Measurements from ENCODE around the gene UNC5A.

The UNC5A gene

DNA sequence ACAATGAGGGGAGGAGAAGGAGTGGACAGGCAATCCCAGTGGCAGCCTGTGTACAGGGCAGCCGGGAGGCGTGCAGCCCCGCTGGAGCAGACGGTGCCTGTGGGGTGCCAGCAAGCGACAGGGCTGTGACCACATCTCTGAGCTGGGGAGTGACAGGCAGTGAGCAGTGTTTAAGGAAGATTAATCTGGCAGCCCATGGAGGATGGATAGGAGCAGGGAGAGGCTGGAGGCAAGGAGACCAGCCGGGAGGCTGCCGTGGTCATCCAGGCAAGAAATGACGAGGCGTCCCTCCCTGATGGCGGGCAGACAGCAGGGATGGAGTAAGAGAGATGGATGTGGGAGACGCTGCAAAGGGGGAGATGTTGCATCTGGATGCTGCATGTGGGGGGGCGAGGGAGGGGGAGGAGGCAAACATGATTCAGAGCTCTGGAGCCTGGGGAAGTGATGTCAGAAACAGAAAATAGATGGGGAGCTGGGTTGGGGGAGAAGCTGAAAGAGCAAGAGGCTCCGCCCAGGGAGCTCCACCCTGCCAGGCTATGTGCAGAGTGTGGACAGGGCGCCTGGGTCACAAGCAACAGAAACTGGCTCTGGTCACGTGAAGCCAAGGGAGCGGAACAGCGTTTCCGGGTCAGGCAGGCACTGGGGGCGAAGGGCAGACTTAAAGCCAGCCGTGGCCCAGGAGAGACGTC, 12.6 kb downstream of the UNC5A start:
- TF ChIP-seq, protein P1, sequence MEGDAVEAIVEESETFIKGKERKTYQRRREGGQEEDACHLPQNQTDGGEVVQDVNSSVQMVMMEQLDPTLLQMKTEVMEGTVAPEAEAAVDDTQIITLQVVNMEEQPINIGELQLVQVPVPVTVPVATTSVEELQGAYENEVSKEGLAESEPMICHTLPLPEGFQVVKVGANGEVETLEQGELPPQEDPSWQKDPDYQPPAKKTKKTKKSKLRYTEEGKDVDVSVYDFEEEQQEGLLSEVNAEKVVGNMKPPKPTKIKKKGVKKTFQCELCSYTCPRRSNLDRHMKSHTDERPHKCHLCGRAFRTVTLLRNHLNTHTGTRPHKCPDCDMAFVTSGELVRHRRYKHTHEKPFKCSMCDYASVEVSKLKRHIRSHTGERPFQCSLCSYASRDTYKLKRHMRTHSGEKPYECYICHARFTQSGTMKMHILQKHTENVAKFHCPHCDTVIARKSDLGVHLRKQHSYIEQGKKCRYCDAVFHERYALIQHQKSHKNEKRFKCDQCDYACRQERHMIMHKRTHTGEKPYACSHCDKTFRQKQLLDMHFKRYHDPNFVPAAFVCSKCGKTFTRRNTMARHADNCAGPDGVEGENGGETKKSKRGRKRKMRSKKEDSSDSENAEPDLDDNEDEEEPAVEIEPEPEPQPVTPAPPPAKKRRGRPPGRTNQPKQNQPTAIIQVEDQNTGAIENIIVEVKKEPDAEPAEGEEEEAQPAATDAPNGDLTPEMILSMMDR (conservative IDR thresholded peaks at IDR 0.05; ENCODE audit: low read depth, low read length): no peak
- no peak overlapping the region for H3K4me3 ChIP-seq (ENCODE audit: low read length)
- DNase-seq (ENCODE audit: low read depth): no peak

DNA sequence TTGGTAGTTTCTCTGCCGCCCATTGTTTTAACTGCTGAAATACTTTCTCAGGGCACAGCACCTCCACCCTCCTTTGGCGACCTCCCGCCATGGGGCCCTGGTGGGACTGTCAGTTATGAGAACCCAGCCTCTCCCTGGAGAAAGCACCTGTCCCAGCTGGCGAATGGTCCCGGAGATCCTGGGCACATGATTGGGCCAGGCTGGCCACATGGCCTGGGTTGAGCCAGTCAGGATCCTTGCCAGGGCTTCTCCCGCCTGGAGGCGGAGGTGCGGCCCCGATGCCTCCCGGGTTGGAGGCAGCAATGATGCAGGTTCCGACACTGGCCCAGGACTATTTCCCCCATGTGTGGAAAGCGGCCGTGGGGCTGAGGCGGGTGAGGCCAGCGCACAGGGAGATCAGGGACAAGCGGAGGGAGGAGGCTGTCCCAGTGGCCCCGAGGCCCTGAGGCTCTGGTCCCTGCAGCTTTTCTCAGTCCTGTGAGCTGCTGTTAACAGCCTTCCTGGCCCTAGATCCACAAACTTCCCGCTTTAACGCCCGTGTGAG, 13.6 kb downstream of the UNC5A start:
- no peak for DNase-seq (ENCODE audit: low read depth)
- TF ChIP-seq, protein P1 (conservative IDR thresholded peaks at IDR 0.05; ENCODE audit: low read depth, low read length): no peak
- H3K4me3 ChIP-seq (ENCODE audit: low read length): no peak overlapping the region

DNA sequence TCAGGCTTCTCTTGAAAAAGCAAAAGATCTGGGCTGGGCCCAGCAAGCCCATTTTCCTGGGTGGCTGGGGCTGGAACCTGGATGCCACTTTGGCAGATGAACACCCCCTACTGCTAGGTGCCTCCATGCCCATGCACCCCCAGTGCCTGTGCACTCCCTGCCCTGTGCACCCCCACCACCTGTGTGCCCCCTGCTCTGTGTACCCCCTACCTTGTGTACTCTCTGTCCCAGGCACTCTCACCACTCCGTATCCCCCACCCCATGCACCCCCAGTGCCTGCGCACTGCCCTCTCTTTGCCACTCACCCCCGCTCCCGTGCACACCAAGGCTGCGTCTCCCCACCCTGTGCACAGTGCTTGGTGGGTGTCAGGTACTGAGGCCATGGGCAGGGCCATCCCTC, 14.2 kb downstream of the UNC5A start:
- no peak for DNase-seq (ENCODE audit: low read depth)
- H3K4me3 ChIP-seq (ENCODE audit: low read length): no peak overlapping the region
- TF ChIP-seq, protein P1 (conservative IDR thresholded peaks at IDR 0.05; ENCODE audit: low read depth, low read length): no peak

DNA sequence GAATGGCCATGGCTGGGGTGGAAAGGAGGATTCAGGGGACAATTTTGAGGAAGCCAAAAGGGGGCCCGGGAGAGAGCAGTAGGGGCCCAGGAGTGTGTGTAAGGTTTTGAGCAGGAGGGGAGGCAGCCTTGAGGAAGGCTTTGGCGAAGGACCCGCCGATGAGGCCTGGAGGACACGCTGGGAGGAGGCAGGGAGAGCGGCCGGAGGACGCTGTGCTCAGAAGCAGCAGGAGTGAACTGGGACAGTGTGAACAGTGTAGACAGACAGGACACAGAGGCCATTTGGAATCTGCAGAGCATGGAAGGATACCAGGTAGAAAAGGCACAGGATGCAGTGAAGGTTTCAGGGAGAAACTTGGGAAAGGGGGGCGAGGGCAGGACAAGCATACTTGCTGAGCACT, 14.9 kb downstream of the UNC5A start:
- no peak for DNase-seq (ENCODE audit: low read depth)
- TF ChIP-seq, protein P1 (conservative IDR thresholded peaks at IDR 0.05; ENCODE audit: low read depth, low read length): no peak
- no peak overlapping the region for H3K4me3 ChIP-seq (ENCODE audit: low read length)

DNA sequence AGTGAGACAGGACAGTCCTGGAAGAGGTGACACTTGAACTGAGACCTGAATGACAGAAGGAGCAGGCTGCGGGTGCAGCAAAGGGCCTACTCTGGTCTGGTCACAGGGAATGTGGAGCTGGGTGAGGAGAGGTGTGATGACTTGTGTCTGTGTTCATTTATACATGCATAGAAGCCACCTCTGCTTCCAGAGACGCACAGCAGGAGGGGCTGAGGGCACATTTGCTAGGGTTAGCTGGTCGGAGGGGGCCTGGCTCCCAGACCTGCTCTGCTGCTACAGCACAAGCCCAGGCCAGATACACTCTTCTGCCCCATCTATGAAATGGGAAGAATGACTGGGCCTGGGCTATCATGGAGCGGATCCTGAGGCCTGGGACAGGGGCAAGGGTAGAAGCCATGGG, 15.6 kb downstream of the UNC5A start:
- no peak overlapping the region for H3K4me3 ChIP-seq (ENCODE audit: low read length)
- no peak for DNase-seq (ENCODE audit: low read depth)
- TF ChIP-seq, protein P1 (conservative IDR thresholded peaks at IDR 0.05; ENCODE audit: low read depth, low read length): no peak

DNA sequence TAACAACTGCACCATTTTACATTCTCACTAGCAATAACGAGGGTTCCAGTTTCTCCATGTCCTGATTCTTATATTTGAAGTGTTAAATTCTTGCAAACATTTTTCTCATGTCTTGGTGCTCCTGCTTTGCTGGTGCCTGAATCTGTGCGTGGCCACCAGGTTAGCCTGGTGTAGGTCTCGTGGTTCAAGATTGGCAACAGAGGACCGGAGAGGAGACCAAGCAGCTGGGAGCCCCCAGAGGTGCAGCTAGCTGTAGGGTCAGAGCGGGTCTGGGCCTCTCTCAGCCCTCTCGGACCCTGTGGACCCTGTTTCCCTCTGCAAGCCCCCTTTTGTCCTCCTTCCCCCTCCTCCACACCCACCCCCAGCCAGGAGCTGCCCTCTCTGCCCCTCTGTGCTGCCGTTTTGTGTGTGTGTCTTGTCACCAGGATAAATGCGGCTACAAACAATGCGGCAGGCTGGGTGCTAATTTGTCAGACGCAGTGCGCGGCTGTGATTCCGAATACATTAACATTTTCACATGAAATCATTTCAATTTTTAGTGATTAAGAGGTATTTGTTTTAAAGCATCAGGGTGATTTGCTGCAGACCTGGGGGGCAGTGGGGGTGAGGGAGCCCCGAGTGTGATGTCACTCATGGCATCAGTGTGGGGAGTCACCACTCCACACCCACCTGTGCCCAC, 17.5 kb downstream of the UNC5A start:
- DNase-seq (ENCODE audit: low read depth): no peak
- TF ChIP-seq, protein P1 (conservative IDR thresholded peaks at IDR 0.05; ENCODE audit: low read depth, low read length): no peak
- no peak overlapping the region for H3K4me3 ChIP-seq (ENCODE audit: low read length)

DNA sequence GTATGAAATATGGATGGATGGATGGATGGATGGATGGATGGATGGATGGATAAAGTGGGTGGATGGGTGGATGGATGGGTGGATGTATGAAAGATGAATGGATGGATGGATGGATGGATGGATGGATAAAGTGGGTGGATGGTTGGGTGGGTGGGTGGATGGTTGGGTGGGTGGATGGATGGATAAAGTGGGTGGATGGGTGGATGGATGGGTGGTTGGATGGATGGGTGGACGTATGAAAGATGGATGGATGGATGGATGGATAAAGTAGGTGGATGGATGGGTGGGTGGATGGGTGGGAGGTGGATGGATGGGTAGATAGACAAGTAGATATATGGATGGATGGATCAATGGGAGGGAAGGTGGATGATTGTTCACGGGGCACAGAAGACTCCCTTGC, 19.0 kb downstream of the UNC5A start:
- TF ChIP-seq, protein P1 (conservative IDR thresholded peaks at IDR 0.05; ENCODE audit: low read depth, low read length): no peak
- H3K4me3 ChIP-seq (ENCODE audit: low read length): no peak overlapping the region
- DNase-seq (ENCODE audit: low read depth): no peak
